B cell (primary cell): Measurements from ENCODE around the gene FLYWCH2. TPM values are rescaled to one million over a fixed set of nuclear protein-coding genes. Genes with fewer than 3 reads are reported as not detected.

Source experiments
- ATAC-seq: fragments of 200-7000 bp; cut with Tn5 transposase; one replicate; pipeline ENCODE4 v1.10.0; 2021; ENCODE audit warnings: low read depth, mild to moderate bottlenecking, moderate number of reproducible peaks, moderate library complexity
- CTCF ChIA-PET: fragments of 350-600 bp; sonication (Branson Sonifier 250); formaldehyde crosslinking; loops from one replicate; lab custom pipeline; 2021; ENCODE audit warnings: antibody characterized with exemption, inconsistent platforms; lab: Charles Lee
- POLR2A ChIA-PET: fragments of 350-600 bp; sonication (Branson Sonifier 250); formaldehyde crosslinking; loops from one replicate; lab custom pipeline; 2021; ENCODE audit warnings: antibody characterized with exemption; lab: Charles Lee
- DNase-seq: peaks from one replicate; pipeline ENCODE4 v3.0.0; 2013
- H2AFZ ChIP-seq: 2 replicates; pipeline ENCODE4 v1.6.1; 2012; ENCODE audit warnings: mild to moderate bottlenecking, low read depth, low read length; ENCODE audit not compliant: insufficient read depth, poor library complexity, severe bottlenecking
- H3K27ac ChIP-seq, 2 donors: 1 replicate in 1 of 2; 2 replicates in 1 of 2; pipeline ENCODE4 v1.5.1; 2012 to 2013; ENCODE audit warnings: low read length in 2 of 2, mild to moderate bottlenecking in 2 of 2, moderate library complexity in 1 of 2
- H3K27me3 ChIP-seq, 4 experiments: fragments of 200-600 bp in 1 of 4; sonication (generic) in 1 of 4; replicated peaks in 1 of 4; 1 replicate in 2 of 4; 2 replicates in 2 of 4; pipeline versions ENCODE4 v1.6.1 to v1.7.0; 2013 to 2016; ENCODE audit warnings: low read length in 3 of 4, mild to moderate bottlenecking in 2 of 4, mixed read lengths in 1 of 4, moderate library complexity in 1 of 4; ENCODE audit not compliant: insufficient read depth in 4 of 4, control insufficient read depth in 3 of 4; ENCODE audit errors: control extremely low read depth in 1 of 4
- H3K36me3 ChIP-seq, 2 experiments: replicated peaks in 1 of 2; 1 replicate in 1 of 2; 2 replicates in 1 of 2; pipeline versions ENCODE4 v1.6.1 to v1.7.1; 2013; ENCODE audit warnings: low read length in 1 of 2; ENCODE audit not compliant: insufficient read depth in 2 of 2, control insufficient read depth in 1 of 2; ENCODE audit errors: control extremely low read depth in 1 of 2, extremely low read depth in 1 of 2
- H3K4me1 ChIP-seq, 2 donors: fragments of 200-600 bp in 1 of 2; sonication (generic) in 1 of 2; 1 replicate in 1 of 2; 2 replicates in 1 of 2; pipeline versions ENCODE4 v1.5.1 to v1.6.1; 2013 to 2017; ENCODE audit warnings: low read length in 2 of 2; ENCODE audit not compliant: control insufficient read depth in 2 of 2, insufficient read depth in 2 of 2
- H3K4me2 ChIP-seq: replicated peaks from 2 replicates; pipeline ENCODE3; 2012; ENCODE audit warnings: mild to moderate bottlenecking, low read depth, low read length; ENCODE audit not compliant: poor library complexity, severe bottlenecking
- H3K4me3 ChIP-seq, 5 experiments: fragments of 200-600 bp in 1 of 5; sonication (generic) in 1 of 5; 1 replicate in 3 of 5; 2 replicates in 2 of 5; pipeline versions ENCODE4 v1.5.1 to v1.7.0; 2011 to 2016; ENCODE audit warnings: low read length in 4 of 5, mild to moderate bottlenecking in 4 of 5, low read depth in 2 of 5, control low read depth in 1 of 5, moderate library complexity in 1 of 5; ENCODE audit not compliant: insufficient read depth in 1 of 5; ENCODE audit errors: control extremely low read depth in 1 of 5, extremely low read depth in 1 of 5
- H3K79me2 ChIP-seq: fragments of 200-600 bp; sonication (generic); one replicate; pipeline ENCODE4 v1.6.0; 2016; ENCODE audit warnings: low read length; ENCODE audit not compliant: control insufficient read depth, insufficient read depth
- H3K9ac ChIP-seq: fragments of 200-600 bp; sonication (generic); 2 replicates; pipeline ENCODE4 v1.6.1; 2017; ENCODE audit warnings: mild to moderate bottlenecking, low read length, moderate library complexity
- H3K9me3 ChIP-seq, 3 donors: one replicate each; pipeline versions ENCODE4 v1.6.1 to v1.7.1; 2013; ENCODE audit warnings: low read length in 2 of 3; ENCODE audit not compliant: control insufficient read depth in 2 of 3, insufficient read depth in 1 of 3; ENCODE audit errors: control extremely low read depth in 1 of 3
- H4K20me1 ChIP-seq: 2 replicates; pipeline ENCODE4 v1.6.0; 2012; ENCODE audit warnings: mild to moderate bottlenecking, low read length; ENCODE audit not compliant: insufficient read depth, control insufficient read depth, poor library complexity, severe bottlenecking
- H3K27ac Mint-ChIP-seq: one replicate; pipeline ENCODE4 v1.8.0; 2021; ENCODE audit warnings: mixed read lengths
- H3K27me3 Mint-ChIP-seq: one replicate; pipeline ENCODE4 v1.8.0; 2021; ENCODE audit warnings: mixed read lengths
- H3K4me1 Mint-ChIP-seq: one replicate; pipeline ENCODE4 v1.8.0; 2021; ENCODE audit warnings: mixed read lengths
- H3K4me3 Mint-ChIP-seq: one replicate; pipeline ENCODE4 v1.8.0; 2021; ENCODE audit warnings: mixed read lengths
- H3K9me3 Mint-ChIP-seq: one replicate; pipeline ENCODE4 v1.8.0; 2022; ENCODE audit warnings: mixed read lengths; ENCODE audit not compliant: insufficient read depth
- EZH2 ChIP-seq: IDR thresholded peaks from 2 replicates; pipeline ENCODE4 v1.6.1; 2012; ENCODE audit warnings: borderline replicate concordance, low read depth, mild to moderate bottlenecking, moderate library complexity, low read length; ENCODE audit not compliant: insufficient read depth, poor library complexity, severe bottlenecking
- WGBS: methylation state at CpG from one replicate; pipeline ENCODE4 v1.1.5; 2013; ENCODE audit warnings: missing lambda C conversion rate; ENCODE audit not compliant: insufficient coverage; 5-methylcytosine and 5-hydroxymethylcytosine counted together
- intact Hi-C: fragments of 100-400 bp; cut with micrococcal nuclease; formaldehyde crosslinking; loops from one replicate; pipeline ENCODE4 v1.10.0; 2022
- polyA plus RNA-seq: library from polyadenylated mRNA; depleted of rRNA; stranded (reverse); fragments of >200 nt; gene quantifications from 2 replicates; pipeline ENCODE4 v1.2.3, GENCODE V29; 2012
- total RNA-seq, 2 donors: library from RNA; stranded (reverse); fragments of 120-200 nt in 1 of 2; gene quantifications; 1 replicate in 1 of 2; 2 replicates in 1 of 2; pipeline versions ENCODE4 v1.2.3 to v1.2.4, GENCODE V29; 2013 to 2022
- TF ChIP-seq, protein P1 (sequence below): fragments of 200-600 bp; IDR thresholded peaks from one replicate; pipeline ENCODE4 v1.8.0; 2022; ENCODE audit warnings: antibody characterized with exemption, mild to moderate bottlenecking

The FLYWCH2 gene
- total and polyA plus RNA-seq, 2 donors (not counting 1 experiment from before 2014, with no cell fraction given), result 22.3 to 24.1 TPM

DNA sequence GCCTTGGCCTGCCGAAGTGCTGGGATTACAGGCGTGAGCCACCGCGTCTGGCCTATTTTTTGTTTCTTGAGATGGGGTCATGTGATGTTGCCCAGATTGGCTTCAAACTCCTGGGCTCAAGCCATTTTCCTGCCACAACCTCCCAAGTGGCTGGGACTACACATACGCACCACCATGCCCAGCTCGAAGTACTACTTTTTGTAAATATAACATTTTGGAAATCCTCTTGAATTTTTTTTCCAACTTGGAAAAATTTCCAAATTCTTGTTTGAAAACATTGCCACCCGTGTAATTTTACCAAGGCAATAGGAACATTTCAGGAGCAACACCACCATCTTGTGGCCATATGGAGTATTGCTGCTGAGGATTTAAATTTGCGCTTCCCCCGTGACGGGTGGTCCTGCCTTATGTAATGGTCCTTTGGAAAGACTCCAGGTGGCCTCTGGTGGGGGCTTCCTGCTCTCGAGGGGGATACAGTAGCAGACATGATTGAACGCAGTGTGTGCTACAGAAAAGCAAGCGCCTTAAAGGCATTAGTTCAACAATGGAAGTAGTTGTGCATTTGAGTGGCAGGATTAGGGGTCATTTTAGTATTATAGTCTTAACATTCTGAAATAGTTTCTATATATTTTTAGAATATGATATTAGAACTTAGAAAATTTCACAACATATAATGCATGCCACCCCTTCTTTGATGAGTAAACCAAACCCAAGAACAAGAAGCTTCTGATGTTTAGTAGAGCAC lies 36.7 kb downstream of the FLYWCH2 start:
- peak; percentile 80 for DNase-seq

More for the DNA sequence above, 36.7 kb downstream of the FLYWCH2 start:
- H3K27me3 Mint-ChIP-seq, result no peaks in the 10 kb centered on the region
- CTCF ChIA-PET, result interaction anchor here (0.7 to 6.3 kb wide), 13 partner anchors 8 to 217 kb away, joined by 3 to 61 read pairs (median 7); partner anchors contain the start of genes FLYWCH1 and FLYWCH2
- H3K4me1 ChIP-seq, result peaks cover 0 to 3% of the 10 kb centered on the region in 2 donors
- no peak overlapping the region for H3K4me2 ChIP-seq
- no peak overlapping the region for H3K9ac ChIP-seq
- H3K9me3 Mint-ChIP-seq, result no peaks in the 10 kb centered on the region
- peaks cover 2% of the 10 kb centered on the region for H3K4me1 Mint-ChIP-seq
- H4K20me1 ChIP-seq, result no peaks in the 10 kb centered on the region
- 21% methylated on average over 6 of the region's 13 CpGs for WGBS
- peak; percentile 69 for ATAC-seq
- intact Hi-C loops, result loop anchor here (1.0 kb wide), 3 partner anchors 8 to 44 kb away; partner anchors contain the start of gene FLYWCH1
- H3K27ac ChIP-seq, result no peak overlapping the region
- no peak overlapping the region for H2AFZ ChIP-seq
- no peak overlapping the region for H3K27ac Mint-ChIP-seq
- POLR2A ChIA-PET, result no interaction called here
- peaks cover 0 to 3% of the 10 kb centered on the region in 2 experiments for H3K36me3 ChIP-seq
- no peaks in the 10 kb centered on the region for H3K9me3 ChIP-seq
- no peaks in the 10 kb centered on the region for H3K27me3 ChIP-seq
- TF ChIP-seq, protein P1, sequence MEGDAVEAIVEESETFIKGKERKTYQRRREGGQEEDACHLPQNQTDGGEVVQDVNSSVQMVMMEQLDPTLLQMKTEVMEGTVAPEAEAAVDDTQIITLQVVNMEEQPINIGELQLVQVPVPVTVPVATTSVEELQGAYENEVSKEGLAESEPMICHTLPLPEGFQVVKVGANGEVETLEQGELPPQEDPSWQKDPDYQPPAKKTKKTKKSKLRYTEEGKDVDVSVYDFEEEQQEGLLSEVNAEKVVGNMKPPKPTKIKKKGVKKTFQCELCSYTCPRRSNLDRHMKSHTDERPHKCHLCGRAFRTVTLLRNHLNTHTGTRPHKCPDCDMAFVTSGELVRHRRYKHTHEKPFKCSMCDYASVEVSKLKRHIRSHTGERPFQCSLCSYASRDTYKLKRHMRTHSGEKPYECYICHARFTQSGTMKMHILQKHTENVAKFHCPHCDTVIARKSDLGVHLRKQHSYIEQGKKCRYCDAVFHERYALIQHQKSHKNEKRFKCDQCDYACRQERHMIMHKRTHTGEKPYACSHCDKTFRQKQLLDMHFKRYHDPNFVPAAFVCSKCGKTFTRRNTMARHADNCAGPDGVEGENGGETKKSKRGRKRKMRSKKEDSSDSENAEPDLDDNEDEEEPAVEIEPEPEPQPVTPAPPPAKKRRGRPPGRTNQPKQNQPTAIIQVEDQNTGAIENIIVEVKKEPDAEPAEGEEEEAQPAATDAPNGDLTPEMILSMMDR, result peak; percentile 96
- TF ChIP-seq EZH2, result no peak
- no peak overlapping the region for H3K4me3 Mint-ChIP-seq
- H3K4me3 ChIP-seq, result no peak overlapping the region
- H3K79me2 ChIP-seq, result peaks cover 8% of the 10 kb centered on the region
